K562 (cell line): ENCODE data around the gene RNF166. TPM values are rescaled to one million over a fixed set of nuclear protein-coding genes. Genes with fewer than 3 reads are reported as not detected.

Experiments
- ARNT ChIP-seq, 2 experiments: fragments of 450-650 bp; IDR thresholded peaks; 2 replicates each; pipeline ENCODE4 v1.6.1; 2016; ENCODE audit warnings: mild to moderate bottlenecking in 1 of 2
- CREB1 ChIP-seq, 2 experiments: sonication (generic) in 1 of 2; formaldehyde crosslinking in 1 of 2; IDR thresholded peaks; 2 replicates each; pipeline versions ENCODE4 v1.6.1 to v1.8.0; 2012 to 2022; ENCODE audit warnings: inconsistent platforms in 1 of 2, mild to moderate bottlenecking in 1 of 2, missing genetic modification reagents in 1 of 2, moderate library complexity in 1 of 2
- CTBP1 ChIP-seq: fragments of 450-650 bp; IDR thresholded peaks from 2 replicates; pipeline ENCODE4 v1.6.1; 2016; ENCODE audit warnings: borderline replicate concordance
- CTCFL ChIP-seq: IDR thresholded peaks from 2 replicates; pipeline ENCODE4 v1.6.1; 2011; ENCODE audit warnings: borderline replicate concordance, low read depth, mild to moderate bottlenecking, moderate library complexity, low read length; ENCODE audit not compliant: insufficient read depth, poor library complexity, severe bottlenecking
- DDX20 ChIP-seq: fragments of 450-650 bp; IDR thresholded peaks from 2 replicates; pipeline ENCODE4 v1.6.1; 2016; ENCODE audit warnings: missing genetic modification characterization, low read depth, mild to moderate bottlenecking, missing compliant biosample characterization, moderate library complexity
- FOXK2 ChIP-seq, 2 experiments: fragments of 450-650 bp; IDR thresholded peaks in 1 of 2; conservative IDR thresholded peaks in 1 of 2; 2 replicates each; pipeline ENCODE4 v1.6.1; 2016; ENCODE audit warnings: low read depth in 2 of 2, mild to moderate bottlenecking in 1 of 2
- HCFC1 ChIP-seq: IDR thresholded peaks from 2 replicates; pipeline ENCODE4 v1.6.1; 2012; ENCODE audit warnings: low read depth, low read length, improper control_type of control experiment
- LEF1 ChIP-seq: fragments of 450-650 bp; IDR thresholded peaks from 2 replicates; pipeline ENCODE4 v1.6.1; 2016; ENCODE audit warnings: mild to moderate bottlenecking
- MAX ChIP-seq: sonication (generic); formaldehyde crosslinking; IDR thresholded peaks from 2 replicates; pipeline ENCODE4 v1.9.0; 2022; ENCODE audit warnings: mild to moderate bottlenecking, missing genetic modification reagents
- MCM5 ChIP-seq: fragments of 450-650 bp; IDR thresholded peaks from 2 replicates; pipeline ENCODE4 v1.6.1; 2016; ENCODE audit warnings: low read depth
- MEF2A ChIP-seq: IDR thresholded peaks from 2 replicates; pipeline ENCODE4 v1.6.1; 2011; ENCODE audit warnings: low read depth, mild to moderate bottlenecking, low read length, moderate library complexity; ENCODE audit not compliant: control insufficient read depth
- MIER1 ChIP-seq: fragments of 450-650 bp; IDR thresholded peaks from 2 replicates; pipeline ENCODE4 v1.6.1; 2016; ENCODE audit warnings: antibody characterized with exemption, mild to moderate bottlenecking, low read depth
- NCOR1 ChIP-seq: fragments of 450-650 bp; IDR thresholded peaks from 2 replicates; pipeline ENCODE4 v1.6.1; 2016; ENCODE audit warnings: mild to moderate bottlenecking, moderate library complexity
- POLR2A ChIP-seq: fragments of 450-650 bp; conservative IDR thresholded peaks from 2 replicates; pipeline ENCODE4 v1.6.1; 2016
- RAD21 ChIP-seq, 2 experiments: fragments of 250-450 bp in 1 of 2; fragments of 450-650 bp in 1 of 2; sonication (Bioruptor Pico) in 1 of 2; formaldehyde crosslinking in 1 of 2; IDR thresholded peaks in 1 of 2; conservative IDR thresholded peaks in 1 of 2; 2 replicates each; pipeline versions ENCODE4 v1.4.0 to v1.8.0; 2020 to 2022; ENCODE audit warnings: mild to moderate bottlenecking in 2 of 2, moderate library complexity in 1 of 2
- SIN3B ChIP-seq: fragments of 450-650 bp; IDR thresholded peaks from 2 replicates; pipeline ENCODE4 v1.6.1; 2017; ENCODE audit warnings: low read depth, mild to moderate bottlenecking, moderate library complexity
- SREBF1 ChIP-seq: fragments of 150-350 bp; IDR thresholded peaks from 2 replicates; pipeline ENCODE4 v1.6.1; 2014; ENCODE audit warnings: antibody characterized with exemption, low read depth, low read length, borderline replicate concordance
- TAF1 ChIP-seq: IDR thresholded peaks from 2 replicates; pipeline ENCODE4 v1.6.1; 2011; ENCODE audit warnings: mild to moderate bottlenecking, low read length, moderate library complexity; ENCODE audit not compliant: insufficient read depth, control insufficient read depth, severe bottlenecking; ENCODE audit errors: extremely low read depth
- TSHZ1 ChIP-seq: fragments of 250-450 bp; sonication (Bioruptor Pico); IDR thresholded peaks from 2 replicates; pipeline ENCODE4 v1.4.0; 2020; ENCODE audit warnings: mild to moderate bottlenecking, moderate library complexity
- ZBED1 ChIP-seq: IDR thresholded peaks from 2 replicates; pipeline ENCODE4 v1.6.1; 2014
- ZBTB17 ChIP-seq: fragments of 450-650 bp; formaldehyde crosslinking; IDR thresholded peaks from 2 replicates; pipeline ENCODE4 v1.4.0; 2020; ENCODE audit warnings: mild to moderate bottlenecking
- ZKSCAN8 ChIP-seq: fragments of 200-800 bp; sonication (Bioruptor generic); IDR thresholded peaks from 2 replicates; pipeline ENCODE4 v1.6.1; 2016; ENCODE audit warnings: missing genetic modification characterization, missing compliant biosample characterization
- ZNF507 ChIP-seq: conservative IDR thresholded peaks from 2 replicates; pipeline ENCODE4 v1.6.1; 2017; ENCODE audit warnings: missing genetic modification characterization, missing compliant biosample characterization
- ZNF583 ChIP-seq: fragments of 250-450 bp; sonication (Bioruptor Pico); IDR thresholded peaks from 2 replicates; pipeline ENCODE4 v1.4.0; 2020
- polyA plus RNA-seq, 8 experiments: library from polyadenylated mRNA; depleted of rRNA in 4 of 8; stranded (reverse) in 5 of 8; unstranded in 3 of 8; fragments of >200 nt; fragmentation: Nextera tagmentation in 2 of 8; fragmentation: Illumina TruSeq in 1 of 8; extraction: Ambion mirVana in 2 of 8; extraction: Trizol in 1 of 8; gene quantifications; 2 replicates each; pipeline versions ENCODE4 v1.2.1 to v1.2.3, GENCODE V29; 2011 to 2014; ENCODE audit warnings: inconsistent platforms in 1 of 8, missing spikeins in 1 of 8
- total RNA-seq, 7 experiments: library from RNA; depleted of rRNA in 6 of 7; stranded (reverse); fragments of >200 nt in 6 of 7; fragmentation: Illumina TruSeq in 2 of 7; extraction: Trizol in 2 of 7; gene quantifications; 2 replicates each; pipeline versions ENCODE4 v1.2.1 to v1.2.3, GENCODE V29; 2011 to 2021; ENCODE audit warnings: low replicate concordance in 1 of 7

Gene RNF166
- total and polyA plus RNA-seq, 9 of the 15 experiments (the other 6 are each of a cell fraction or from before 2014, with no cell fraction given): 0.56 to 60.3 (median 19.5) TPM

GRCh38 chr16:88713568-88714419 lies 7.6 kb upstream of the RNF166 start (continued):
- TF ChIP-seq TSHZ1 (CRISPR knock-in tag) (no peak), RAD21 (CRISPR knock-in tag; conservative IDR thresholded peaks at IDR 0.05 in 1 of 2, IDR thresholded peaks at IDR 0.05 in 1 of 2) (no peak), TAF1 (no peak), MCM5 (no peak), DDX20 (tag) (no peak), CTBP1 (no peak), ZNF507 (tag) (no peak), ZNF583 (CRISPR knock-in tag) (no peak), MAX (CRISPR knock-in tag) (peak; percentile 18; the same call in 1 of the 2 replicates), ZKSCAN8 (CRISPR knock-in tag) (no peak), LEF1 (no peak), SIN3B (no peak), ZBED1 (no peak), ARNT (IDR thresholded peaks at IDR 0.05) (no peak), CREB1 (IDR thresholded peaks at IDR 0.05) (no peak), CREB1 (CRISPR knock-in tag; IDR thresholded peaks at IDR 0.05) (no peak), POLR2A (peak; percentile 57), NCOR1 (no peak), HCFC1 (no peak), ZBTB17 (CRISPR knock-in tag) (no peak), MIER1 (no peak), MEF2A (no peak), SREBF1 (no peak), FOXK2 (conservative IDR thresholded peaks at IDR 0.05 in 1 of 2, IDR thresholded peaks at IDR 0.05 in 1 of 2; ENCODE audit: low read depth in 2 of 2) (no peak), CTCFL (no peak)
